ENCODE results near the gene ZNFX1. TPM values are rescaled to one million over a fixed set of nuclear protein-coding genes. Genes with fewer than 3 reads are reported as not detected.

Gene ZNFX1
- total RNA-seq, 4 donors from 2014 or later = 36.2 to 46.6 (median 41.5) TPM

- Histone ChIP-seq H3K27ac (no peak overlapping the region), H3K9me3 (no peaks in the 10 kb centered on the region), H3K36me3 (peaks cover 0 to 74% of the 10 kb centered on the region in 2 donors), H3K4me1 (peaks cover 0 to 78% (median 7%) of the 10 kb centered on the region in 3 donors), H3K27me3 (no peaks in the 10 kb centered on the region), H3K4me3 (no peak overlapping the region)
- WGBS, 2 donors (ENCODE audit: low coverage in 1 of 2) = 75 to 86% methylated on average over 1 of the region's 1 CpG
- no peak for TF ChIP-seq POLR2AphosphoS5 (IDR thresholded peaks at IDR 0.05)
- TF ChIP-seq CTCF (IDR thresholded peaks at IDR 0.05) = no peak
- TF ChIP-seq POLR2A (IDR thresholded peaks at IDR 0.05) = no peak
- no peak for TF ChIP-seq EP300 (IDR thresholded peaks at IDR 0.05)
- ATAC-seq = no peak
These were observed 9.1 kb downstream of the ZNFX1 start for GRCh38 chr20:49268600-49269365.

GRCh38 chr20:49267327-49267726, 10.5 kb downstream of the ZNFX1 start:
- peaks cover 7 to 74% of the 10 kb centered on the region in 2 donors for H3K36me3 ChIP-seq
- no peak for TF ChIP-seq CTCF (IDR thresholded peaks at IDR 0.05)
- H3K4me1 ChIP-seq = peaks cover 0 to 66% (median 7%) of the 10 kb centered on the region in 3 donors
- H3K27ac ChIP-seq = no peak overlapping the region
- H3K27me3 ChIP-seq = no peaks in the 10 kb centered on the region
- no peak overlapping the region for H3K4me3 ChIP-seq
- ATAC-seq = no peak
- WGBS, 2 donors (ENCODE audit: low coverage in 1 of 2) = 41 to 64% methylated on average over 3 to 4 of the region's 4 CpGs
- H3K9me3 ChIP-seq = no peaks in the 10 kb centered on the region

- Histone ChIP-seq H3K4me1 (peaks cover 0 to 17% (median 0%) of the 10 kb centered on the region in 3 donors), H3K36me3 (peaks cover 7 to 87% of the 10 kb centered on the region in 2 donors), H3K4me3 (no peak overlapping the region), H3K9me3 (no peaks in the 10 kb centered on the region), H3K27me3 (no peaks in the 10 kb centered on the region), H3K27ac (no peak overlapping the region)
- no peak for ATAC-seq
- 0 to 29% methylated on average over 1 of the region's 1 CpG for WGBS, 2 donors (ENCODE audit: low coverage in 1 of 2)
- no peak for TF ChIP-seq POLR2AphosphoS5 (IDR thresholded peaks at IDR 0.05)
- TF ChIP-seq POLR2A (IDR thresholded peaks at IDR 0.05) = no peak
- TF ChIP-seq CTCF (IDR thresholded peaks at IDR 0.05) = no peak
- TF ChIP-seq EP300 (IDR thresholded peaks at IDR 0.05) = no peak
These were observed 15.4 kb downstream of the ZNFX1 start for GRCh38 chr20:49262444-49262843.

- WGBS, 2 donors (ENCODE audit: low coverage in 1 of 2) = 93 to 100% methylated on average over 3 of the region's 3 CpGs
- H3K27ac ChIP-seq = no peak overlapping the region
- peaks cover 12 to 100% of the 10 kb centered on the region in 2 donors for H3K36me3 ChIP-seq
- H3K4me1 ChIP-seq = peaks cover 0 to 4% (median 0%) of the 10 kb centered on the region in 3 donors
- H3K9me3 ChIP-seq = no peaks in the 10 kb centered on the region
- no peak for ATAC-seq
- H3K27me3 ChIP-seq = no peaks in the 10 kb centered on the region
- TF ChIP-seq POLR2AphosphoS5 (IDR thresholded peaks at IDR 0.05) (no peak), EP300 (IDR thresholded peaks at IDR 0.05) (no peak), CTCF (IDR thresholded peaks at IDR 0.05) (no peak), POLR2A (IDR thresholded peaks at IDR 0.05) (no peak)
- no peak overlapping the region for H3K4me3 ChIP-seq
These were observed 16.7 kb downstream of the ZNFX1 start for GRCh38 chr20:49261173-49261572.

GRCh38 chr20:49260218-49260617, 17.6 kb downstream of the ZNFX1 start:
- TF ChIP-seq EP300 (IDR thresholded peaks at IDR 0.05) (no peak), POLR2A (IDR thresholded peaks at IDR 0.05) (no peak)
- Histone ChIP-seq H3K4me1 (no peaks in the 10 kb centered on the region), H3K36me3 (peaks cover 12 to 100% of the 10 kb centered on the region in 2 donors), H3K9me3 (no peaks in the 10 kb centered on the region), H3K4me3 (no peak overlapping the region), H3K27me3 (no peaks in the 10 kb centered on the region), H3K27ac (no peak overlapping the region)
- no peak for ATAC-seq
- 91 to 94% methylated on average over 4 of the region's 4 CpGs for WGBS, 2 donors (ENCODE audit: low coverage in 1 of 2)
